Measurements from ENCODE around the gene ABO. TPM values are rescaled to one million over a fixed set of nuclear protein-coding genes. Genes with fewer than 3 reads are reported as not detected.
"Not testable (repeated sequence)": the region's sequence is repeated elsewhere in the genome, so short reads cannot be mapped to it uniquely, and the experiment has no call there.

Gene ABO
- total and polyA plus RNA-seq, 4 donors: 3.9 to 23.0 (median 9.3) TPM

DNA sequence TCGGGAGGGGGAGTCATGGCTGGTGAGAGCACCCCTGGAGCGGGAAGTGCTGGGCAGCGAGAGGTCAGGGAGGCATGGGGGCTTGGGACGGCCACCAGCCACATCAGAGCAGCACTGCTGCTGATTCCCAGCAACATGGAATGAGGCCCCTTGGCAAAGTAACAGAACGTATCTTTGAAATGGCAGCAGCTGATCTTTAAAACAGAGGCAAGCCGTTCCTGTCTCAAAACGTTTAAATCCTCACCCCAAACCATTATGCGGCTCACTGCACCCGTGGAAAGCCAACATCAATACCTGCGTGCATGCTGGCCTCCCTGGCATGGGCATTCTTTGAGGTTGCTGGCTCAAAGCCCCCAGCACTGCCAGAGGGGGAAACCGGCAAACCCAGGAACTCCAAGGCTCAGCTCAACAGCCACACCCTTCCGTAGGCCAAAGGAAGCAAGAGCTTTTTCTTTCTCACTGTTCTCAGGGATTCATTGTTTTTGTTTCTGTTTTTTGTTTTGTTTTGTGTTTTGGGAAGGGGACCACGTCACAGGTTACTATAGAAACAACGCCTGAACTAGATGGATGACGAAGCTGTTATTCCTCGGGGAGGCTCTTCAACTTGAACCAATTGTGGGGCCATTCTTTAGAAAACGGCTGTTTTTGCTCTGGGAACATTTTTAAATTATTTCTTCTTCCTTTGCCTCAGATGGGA is 37.8 kb downstream of the ABO start:
- Histone ChIP-seq H3K27ac (ENCODE audit: low read depth in 1 of 2, low read length in 1 of 2) (peak overlapping the region; percentile 29 to 76), H3K9ac (ENCODE audit: insufficient read depth in 1 of 2, low read length in 2 of 2) (no peak overlapping the region), H3K27me3 (ENCODE audit: control insufficient read depth in 3 of 3, insufficient read depth in 3 of 3, low read length in 2 of 3) (no peaks in the 10 kb centered on the region), H3K9me3 (ENCODE audit: control insufficient read depth in 4 of 4, insufficient read depth in 3 of 4, low read length in 3 of 4) (no peaks in the 10 kb centered on the region), H3K4me3 (no peak overlapping the region), H3K36me3 (ENCODE audit: control insufficient read depth in 4 of 4, insufficient read depth in 4 of 4, low read length in 4 of 4) (no peaks in the 10 kb centered on the region), H3K4me1 (ENCODE audit: control insufficient read depth in 5 of 5, insufficient read depth in 5 of 5, low read length in 5 of 5) (peaks cover 0 to 17% (median 2%) of the 10 kb centered on the region in 5 donors)
- ATAC-seq (ENCODE audit: insufficient read depth, low FRiP score) (no peak), DNase-seq (peak in 2 of 3 donors; percentile 28 to 47)
- WGBS, 2 donors: 68 to 73% methylated on average over 17 of the region's 17 CpGs
- TF ChIP-seq, protein P1, sequence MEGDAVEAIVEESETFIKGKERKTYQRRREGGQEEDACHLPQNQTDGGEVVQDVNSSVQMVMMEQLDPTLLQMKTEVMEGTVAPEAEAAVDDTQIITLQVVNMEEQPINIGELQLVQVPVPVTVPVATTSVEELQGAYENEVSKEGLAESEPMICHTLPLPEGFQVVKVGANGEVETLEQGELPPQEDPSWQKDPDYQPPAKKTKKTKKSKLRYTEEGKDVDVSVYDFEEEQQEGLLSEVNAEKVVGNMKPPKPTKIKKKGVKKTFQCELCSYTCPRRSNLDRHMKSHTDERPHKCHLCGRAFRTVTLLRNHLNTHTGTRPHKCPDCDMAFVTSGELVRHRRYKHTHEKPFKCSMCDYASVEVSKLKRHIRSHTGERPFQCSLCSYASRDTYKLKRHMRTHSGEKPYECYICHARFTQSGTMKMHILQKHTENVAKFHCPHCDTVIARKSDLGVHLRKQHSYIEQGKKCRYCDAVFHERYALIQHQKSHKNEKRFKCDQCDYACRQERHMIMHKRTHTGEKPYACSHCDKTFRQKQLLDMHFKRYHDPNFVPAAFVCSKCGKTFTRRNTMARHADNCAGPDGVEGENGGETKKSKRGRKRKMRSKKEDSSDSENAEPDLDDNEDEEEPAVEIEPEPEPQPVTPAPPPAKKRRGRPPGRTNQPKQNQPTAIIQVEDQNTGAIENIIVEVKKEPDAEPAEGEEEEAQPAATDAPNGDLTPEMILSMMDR (IDR thresholded peaks at IDR 0.05; ENCODE audit: control extremely low read depth, extremely low read depth): no peak

DNA sequence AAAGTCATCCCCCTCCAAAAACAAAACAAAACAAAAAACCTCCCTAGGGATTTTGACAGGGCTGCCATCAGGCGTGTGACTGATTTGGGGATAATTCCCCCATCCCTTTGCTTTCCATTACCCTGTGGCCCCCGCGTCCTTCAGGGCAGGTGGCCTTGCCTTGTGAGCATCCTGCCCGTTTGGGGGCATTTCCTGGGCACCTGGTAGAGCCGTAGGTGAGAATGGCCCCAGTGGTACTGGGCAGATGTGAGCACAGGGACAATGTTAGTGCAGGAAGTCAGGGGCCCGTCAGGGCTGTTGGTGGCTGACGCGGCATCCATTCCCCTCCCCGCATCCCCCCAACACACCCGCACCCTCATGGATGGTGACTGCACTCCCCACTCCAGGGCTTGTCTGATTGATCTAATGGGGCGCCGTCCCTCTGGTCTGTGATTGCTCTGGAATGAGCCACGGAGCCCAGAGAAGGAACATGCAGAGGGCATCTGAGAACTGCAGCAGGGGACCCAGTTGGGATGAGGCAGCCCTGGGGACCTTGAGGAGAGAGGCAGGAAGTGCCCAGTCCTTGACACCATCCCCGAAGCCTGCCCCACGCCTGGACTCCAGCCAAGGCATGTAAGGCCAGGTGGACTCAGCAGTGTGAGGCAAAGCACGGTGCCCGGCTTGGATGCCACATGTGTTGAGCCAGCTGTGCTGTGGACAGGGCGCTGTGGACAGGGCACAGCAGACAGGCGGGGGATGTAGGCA is 38.5 kb downstream of the ABO start:
- DNase-seq; H3K9me3 ChIP-seq (ENCODE audit: control insufficient read depth in 4 of 4, insufficient read depth in 3 of 4, low read length in 3 of 4); H3K4me3 ChIP-seq; H3K27me3 ChIP-seq (ENCODE audit: control insufficient read depth in 3 of 3, insufficient read depth in 3 of 3, low read length in 2 of 3); H3K9ac ChIP-seq (ENCODE audit: insufficient read depth in 1 of 2, low read length in 2 of 2); H3K36me3 ChIP-seq (ENCODE audit: control insufficient read depth in 4 of 4, insufficient read depth in 4 of 4, low read length in 4 of 4); ATAC-seq (ENCODE audit: insufficient read depth, low FRiP score): not testable (repeated sequence)
- Histone ChIP-seq H3K27ac (ENCODE audit: low read depth in 1 of 2, low read length in 1 of 2) (peak overlapping the region; percentile 29 to 76), H3K4me1 (ENCODE audit: control insufficient read depth in 5 of 5, insufficient read depth in 5 of 5, low read length in 5 of 5) (peaks cover 0 to 17% (median 2%) of the 10 kb centered on the region in 5 donors)
- 68 to 71% methylated on average over 17 to 19 of the region's 19 CpGs for WGBS, 2 donors

DNA sequence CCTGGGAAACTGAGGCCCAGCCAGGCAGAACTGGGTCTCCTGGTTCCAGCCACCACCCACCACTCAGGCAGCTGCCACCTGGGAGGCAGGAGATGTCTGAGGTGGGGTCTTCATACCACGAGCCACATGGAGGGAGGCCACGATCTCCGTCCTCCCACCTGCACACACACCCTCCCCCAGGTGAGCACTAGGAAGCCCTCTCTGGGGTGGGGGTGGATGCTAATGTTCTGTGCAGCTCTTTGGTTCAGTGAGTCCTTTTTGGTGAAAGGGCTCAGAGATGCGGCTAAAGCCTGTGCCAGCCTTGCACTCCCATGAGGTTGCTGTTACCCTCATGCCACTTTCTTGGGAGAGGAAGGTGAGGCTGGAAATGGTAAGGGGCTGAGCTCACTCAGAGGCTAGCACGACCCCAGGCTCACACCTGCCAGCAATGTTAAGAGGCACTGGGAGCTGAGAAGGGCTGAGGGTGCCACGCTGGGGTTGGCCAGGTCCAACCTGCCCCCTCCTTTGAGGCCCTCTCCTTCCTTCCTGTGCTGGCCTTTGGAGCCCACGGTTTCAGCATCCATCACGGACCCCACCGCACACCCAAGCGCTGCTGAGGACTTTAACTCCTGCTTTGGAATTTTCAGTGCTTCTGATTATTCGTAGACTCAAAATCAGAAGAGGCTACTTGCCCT is 39.3 kb downstream of the ABO start:
- TF ChIP-seq, protein P1 (IDR thresholded peaks at IDR 0.05; ENCODE audit: control extremely low read depth, extremely low read depth): no peak

More for the DNA sequence above, 39.3 kb downstream of the ABO start:
- H3K9ac ChIP-seq (ENCODE audit: insufficient read depth in 1 of 2, low read length in 2 of 2): no peak overlapping the region
- no peak for ATAC-seq (ENCODE audit: insufficient read depth, low FRiP score)
- H3K27ac ChIP-seq (ENCODE audit: low read depth in 1 of 2, low read length in 1 of 2): no peak overlapping the region
- no peaks in the 10 kb centered on the region for H3K27me3 ChIP-seq (ENCODE audit: control insufficient read depth in 3 of 3, insufficient read depth in 3 of 3, low read length in 2 of 3)
- DNase-seq: no peak
- H3K9me3 ChIP-seq (ENCODE audit: control insufficient read depth in 4 of 4, insufficient read depth in 3 of 4, low read length in 3 of 4): no peaks in the 10 kb centered on the region
- no peak overlapping the region for H3K4me3 ChIP-seq
- 76 to 81% methylated on average over 10 to 11 of the region's 11 CpGs for WGBS, 2 donors
- no peaks in the 10 kb centered on the region for H3K36me3 ChIP-seq (ENCODE audit: control insufficient read depth in 4 of 4, insufficient read depth in 4 of 4, low read length in 4 of 4)
- peaks cover 0 to 17% (median 2%) of the 10 kb centered on the region in 5 donors for H3K4me1 ChIP-seq (ENCODE audit: control insufficient read depth in 5 of 5, insufficient read depth in 5 of 5, low read length in 5 of 5)
